ENCODE measurements around the gene NBPF8. TPM values are rescaled to one million over a fixed set of nuclear protein-coding genes. Genes with fewer than 3 reads are reported as not detected.

Gene NBPF8
- total RNA-seq, 8 experiments from 2014 or later: 5.2 to 16.0 (median 11.0) TPM

Other genes starting within 250 kb of the NBPF8 start
- gene SEC22B, start 238.5 kb upstream of the NBPF8 start, total RNA-seq: 10 to 100 TPM; 36.9 to 88.8 (median 44.3) TPM